ENCODE data around the gene NMRK2. TPM values are rescaled to one million over a fixed set of nuclear protein-coding genes. Genes with fewer than 3 reads are reported as not detected.
"Not testable (repeated sequence)": the region's sequence is repeated elsewhere in the genome, so short reads cannot be mapped to it uniquely, and the experiment has no call there.

Gene NMRK2
- total RNA-seq, 1 donor from 2014 or later, result 0.73 TPM

DNA sequence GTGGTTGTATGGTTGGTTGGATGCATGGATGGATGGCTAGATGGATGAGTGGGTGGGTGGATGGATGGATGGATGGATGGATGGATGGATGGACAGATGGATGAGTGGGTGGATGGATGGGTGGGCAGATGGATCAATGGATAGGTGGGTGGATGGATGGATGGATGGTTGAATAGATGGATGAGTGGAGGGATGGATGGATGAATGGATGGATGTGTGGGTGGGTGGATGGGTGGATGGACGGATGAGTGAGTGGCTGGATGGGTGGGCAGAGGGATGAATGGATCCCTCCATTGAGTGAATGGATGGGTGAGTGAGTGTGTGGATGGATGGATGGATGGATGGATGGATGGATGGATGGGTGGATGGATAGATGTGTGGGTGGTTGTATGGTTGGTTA lies 9.0 kb upstream of the NMRK2 start:
- no peaks in the 10 kb centered on the region for H3K4me1 ChIP-seq (ENCODE audit: insufficient read depth, low read length)
- no peak overlapping the region for H3K27ac Mint-ChIP-seq (ENCODE audit: unreplicated experiment)
- H3K9me3 ChIP-seq (ENCODE audit: insufficient read depth, low read depth, low read length), result peaks cover 9% of the 10 kb centered on the region
- H3K27me3 ChIP-seq (ENCODE audit: insufficient read depth, low read length), result no peaks in the 10 kb centered on the region
- H3K27ac ChIP-seq (ENCODE audit: low read depth, low read length), result no peak overlapping the region
- no peak overlapping the region for H3K4me2 ChIP-seq (ENCODE audit: low read length)
- no peak overlapping the region for H3K9ac ChIP-seq (ENCODE audit: low read length)
- H3K4me1 Mint-ChIP-seq (ENCODE audit: low read depth, unreplicated experiment), result no peaks in the 10 kb centered on the region
- H4K20me1 ChIP-seq (ENCODE audit: insufficient read depth, low read length), result no peaks in the 10 kb centered on the region
- DNase-seq (ENCODE audit: low read depth), result no peak
- no peak for TF ChIP-seq EZH2 (IDR thresholded peaks at IDR 0.05; ENCODE audit: insufficient read depth, low read length)
- TF ChIP-seq, protein P1, sequence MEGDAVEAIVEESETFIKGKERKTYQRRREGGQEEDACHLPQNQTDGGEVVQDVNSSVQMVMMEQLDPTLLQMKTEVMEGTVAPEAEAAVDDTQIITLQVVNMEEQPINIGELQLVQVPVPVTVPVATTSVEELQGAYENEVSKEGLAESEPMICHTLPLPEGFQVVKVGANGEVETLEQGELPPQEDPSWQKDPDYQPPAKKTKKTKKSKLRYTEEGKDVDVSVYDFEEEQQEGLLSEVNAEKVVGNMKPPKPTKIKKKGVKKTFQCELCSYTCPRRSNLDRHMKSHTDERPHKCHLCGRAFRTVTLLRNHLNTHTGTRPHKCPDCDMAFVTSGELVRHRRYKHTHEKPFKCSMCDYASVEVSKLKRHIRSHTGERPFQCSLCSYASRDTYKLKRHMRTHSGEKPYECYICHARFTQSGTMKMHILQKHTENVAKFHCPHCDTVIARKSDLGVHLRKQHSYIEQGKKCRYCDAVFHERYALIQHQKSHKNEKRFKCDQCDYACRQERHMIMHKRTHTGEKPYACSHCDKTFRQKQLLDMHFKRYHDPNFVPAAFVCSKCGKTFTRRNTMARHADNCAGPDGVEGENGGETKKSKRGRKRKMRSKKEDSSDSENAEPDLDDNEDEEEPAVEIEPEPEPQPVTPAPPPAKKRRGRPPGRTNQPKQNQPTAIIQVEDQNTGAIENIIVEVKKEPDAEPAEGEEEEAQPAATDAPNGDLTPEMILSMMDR (IDR thresholded peaks at IDR 0.05; ENCODE audit: insufficient read depth, low read depth, low read length), result no peak
- H3K36me3 ChIP-seq (ENCODE audit: insufficient read depth, low read length), result no peaks in the 10 kb centered on the region
- H3K4me3 ChIP-seq (ENCODE audit: insufficient read depth, low read depth, low read length), result no peak overlapping the region
- H3K9me3 Mint-ChIP-seq (ENCODE audit: unreplicated experiment), result peaks cover 11% of the 10 kb centered on the region
- no peak overlapping the region for H2AFZ ChIP-seq (ENCODE audit: low read depth, low read length)
- H3K79me2 ChIP-seq (ENCODE audit: insufficient read depth, low read length), result no peaks in the 10 kb centered on the region
- peaks cover 10% of the 10 kb centered on the region for H3K36me3 Mint-ChIP-seq (ENCODE audit: low read depth, unreplicated experiment)
- no peak for FAIRE-seq
- H3K4me3 Mint-ChIP-seq (ENCODE audit: unreplicated experiment), result no peak overlapping the region
- peaks cover 5% of the 10 kb centered on the region for H3K27me3 Mint-ChIP-seq (ENCODE audit: low read depth, unreplicated experiment)

DNA sequence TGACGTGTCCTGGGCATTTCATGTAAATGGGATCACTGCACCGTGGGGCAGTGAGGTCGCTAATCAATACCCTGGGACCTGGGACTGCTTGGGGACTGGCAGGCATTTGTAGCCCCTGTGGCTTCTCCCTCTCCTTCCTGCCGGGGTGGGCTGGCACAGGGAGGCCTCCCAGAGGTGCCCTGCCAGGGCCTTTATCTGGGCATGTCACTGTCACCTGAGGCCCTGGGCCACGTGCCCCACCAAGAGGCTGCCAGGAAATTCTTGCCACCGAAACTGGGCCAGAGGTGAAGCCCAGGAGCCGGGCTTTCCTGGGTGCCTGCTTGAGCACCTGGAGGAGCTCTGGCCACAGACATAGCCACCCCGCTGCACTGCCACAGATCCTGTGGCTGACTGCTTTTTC lies 1.8 kb upstream of the NMRK2 start:
- H2AFZ ChIP-seq (ENCODE audit: low read depth, low read length), result no peak overlapping the region
- H3K27me3 Mint-ChIP-seq (ENCODE audit: low read depth, unreplicated experiment), result peaks cover 18% of the 10 kb centered on the region
- DNase-seq (ENCODE audit: low read depth) (no peak), FAIRE-seq (no peak)
- no peaks in the 10 kb centered on the region for H3K4me1 ChIP-seq (ENCODE audit: insufficient read depth, low read length)
- H3K4me2 ChIP-seq (ENCODE audit: low read length), result no peak overlapping the region
- H4K20me1 ChIP-seq (ENCODE audit: insufficient read depth, low read length), result no peaks in the 10 kb centered on the region
- H3K36me3 ChIP-seq (ENCODE audit: insufficient read depth, low read length), result no peaks in the 10 kb centered on the region
- no peaks in the 10 kb centered on the region for H3K9me3 ChIP-seq (ENCODE audit: insufficient read depth, low read depth, low read length)
- no peaks in the 10 kb centered on the region for H3K9me3 Mint-ChIP-seq (ENCODE audit: unreplicated experiment)
- no peak overlapping the region for H3K9ac ChIP-seq (ENCODE audit: low read length)
- no peaks in the 10 kb centered on the region for H3K79me2 ChIP-seq (ENCODE audit: insufficient read depth, low read length)
- H3K4me3 ChIP-seq (ENCODE audit: insufficient read depth, low read depth, low read length), result no peak overlapping the region
- no peak overlapping the region for H3K4me3 Mint-ChIP-seq (ENCODE audit: unreplicated experiment)
- no peak overlapping the region for H3K27ac Mint-ChIP-seq (ENCODE audit: unreplicated experiment)
- no peak overlapping the region for H3K27ac ChIP-seq (ENCODE audit: low read depth, low read length)
- no peak for TF ChIP-seq EZH2 (IDR thresholded peaks at IDR 0.05; ENCODE audit: insufficient read depth, low read length)
- TF ChIP-seq, protein P1 (IDR thresholded peaks at IDR 0.05; ENCODE audit: insufficient read depth, low read depth, low read length), result no peak
- no peaks in the 10 kb centered on the region for H3K36me3 Mint-ChIP-seq (ENCODE audit: low read depth, unreplicated experiment)
- no peaks in the 10 kb centered on the region for H3K4me1 Mint-ChIP-seq (ENCODE audit: low read depth, unreplicated experiment)
- peaks cover 21% of the 10 kb centered on the region for H3K27me3 ChIP-seq (ENCODE audit: insufficient read depth, low read length)

DNA sequence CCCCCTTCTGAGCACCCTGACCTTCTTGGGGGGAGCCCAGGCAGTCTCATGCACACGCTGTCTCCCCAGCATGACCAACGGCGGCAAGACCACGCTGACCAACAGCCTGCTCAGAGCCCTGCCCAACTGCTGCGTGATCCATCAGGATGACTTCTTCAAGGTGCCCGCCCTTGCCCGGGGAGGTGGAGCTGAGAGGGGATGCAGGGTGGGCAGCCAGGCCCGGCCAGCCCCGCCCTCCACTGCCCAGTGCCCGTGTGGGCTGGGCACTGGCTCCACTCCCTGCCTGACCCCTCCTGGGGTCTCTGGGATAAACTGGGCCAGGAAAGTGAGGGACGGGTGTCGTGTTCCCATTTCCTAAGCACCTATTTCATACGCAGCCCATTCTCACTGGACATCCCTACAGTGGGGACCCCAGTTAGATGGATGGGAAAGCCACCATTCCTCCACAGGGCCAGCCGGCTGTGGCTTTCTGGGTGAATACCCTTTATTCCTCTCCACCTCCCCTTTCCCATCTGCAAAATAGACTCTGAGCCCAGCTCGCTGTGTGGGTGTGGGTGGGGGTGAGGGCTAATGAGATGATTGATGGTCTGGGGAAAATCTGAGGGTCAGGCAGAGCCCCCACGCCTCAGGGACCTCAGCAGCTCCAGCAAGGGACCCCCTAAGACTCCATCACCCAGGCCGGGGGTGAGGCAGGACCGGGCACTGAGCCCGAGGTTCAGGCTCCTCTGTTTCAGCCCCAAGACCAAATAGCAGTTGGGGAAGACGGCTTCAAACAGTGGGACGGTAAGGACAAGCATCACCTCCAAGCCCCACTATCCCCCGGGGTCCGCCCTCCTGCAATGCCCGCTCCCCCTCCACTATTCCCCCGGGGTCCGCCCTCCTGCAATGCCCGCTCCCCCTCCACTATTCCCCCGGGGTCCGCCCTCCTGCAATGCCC lies 3.9 kb downstream of the NMRK2 start:
- H3K4me1 ChIP-seq (ENCODE audit: insufficient read depth, low read length), result no peaks in the 10 kb centered on the region
- Mint-ChIP-seq H3K9me3 (ENCODE audit: unreplicated experiment) (no peaks in the 10 kb centered on the region), H3K27ac (ENCODE audit: unreplicated experiment) (no peak overlapping the region), H3K4me1 (ENCODE audit: low read depth, unreplicated experiment) (no peaks in the 10 kb centered on the region), H3K36me3 (ENCODE audit: low read depth, unreplicated experiment) (no peaks in the 10 kb centered on the region), H3K4me3 (ENCODE audit: unreplicated experiment) (no peak overlapping the region), H3K27me3 (ENCODE audit: low read depth, unreplicated experiment) (peaks cover 6% of the 10 kb centered on the region)
- no peak for DNase-seq (ENCODE audit: low read depth)
- H3K27me3 ChIP-seq (ENCODE audit: insufficient read depth, low read length), result peaks cover 16% of the 10 kb centered on the region
- TF ChIP-seq, protein P1 (IDR thresholded peaks at IDR 0.05; ENCODE audit: insufficient read depth, low read depth, low read length), result no peak
- no peak for TF ChIP-seq EZH2 (IDR thresholded peaks at IDR 0.05; ENCODE audit: insufficient read depth, low read length)
- H3K79me2 ChIP-seq (ENCODE audit: insufficient read depth, low read length), result no peaks in the 10 kb centered on the region
- H2AFZ ChIP-seq (ENCODE audit: low read depth, low read length), result no peak overlapping the region
- H3K4me2 ChIP-seq (ENCODE audit: low read length), result no peak overlapping the region
- no peak overlapping the region for H3K4me3 ChIP-seq (ENCODE audit: insufficient read depth, low read depth, low read length)
- H4K20me1 ChIP-seq (ENCODE audit: insufficient read depth, low read length), result no peaks in the 10 kb centered on the region
- H3K27ac ChIP-seq (ENCODE audit: low read depth, low read length), result no peak overlapping the region
- H3K36me3 ChIP-seq (ENCODE audit: insufficient read depth, low read length), result no peaks in the 10 kb centered on the region
- FAIRE-seq, result no peak
- H3K9me3 ChIP-seq (ENCODE audit: insufficient read depth, low read depth, low read length), result no peaks in the 10 kb centered on the region
- H3K9ac ChIP-seq (ENCODE audit: low read length), result no peak overlapping the region

DNA sequence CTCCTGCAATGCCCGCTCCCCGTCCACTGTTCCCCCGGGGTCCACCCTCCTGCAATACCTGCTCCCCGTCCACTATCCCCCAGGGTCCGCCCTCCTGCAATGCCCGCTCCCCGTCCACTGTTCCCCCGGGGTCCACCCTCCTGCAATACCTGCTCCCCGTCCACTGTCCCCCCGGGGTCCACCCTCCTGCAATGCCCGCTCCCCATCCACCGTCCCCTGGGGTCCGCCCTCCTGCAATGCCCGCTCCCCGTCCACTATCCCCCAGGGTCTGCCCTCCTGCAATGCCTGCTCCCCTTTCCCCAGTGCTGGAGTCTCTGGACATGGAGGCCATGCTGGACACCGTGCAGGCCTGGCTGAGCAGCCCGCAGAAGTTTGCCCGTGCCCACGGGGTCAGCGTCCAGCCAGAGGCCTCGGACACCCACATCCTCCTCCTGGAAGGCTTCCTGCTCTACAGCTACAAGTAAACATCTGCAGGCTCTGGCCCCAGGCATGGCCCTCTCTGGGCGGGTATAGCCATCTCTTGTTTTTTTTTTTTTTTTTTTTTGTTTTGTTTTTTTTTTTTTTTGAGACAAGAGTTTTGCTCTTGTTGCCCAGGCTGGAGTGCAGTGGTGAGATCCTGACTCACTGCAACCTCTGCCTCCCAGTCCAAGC lies 5.6 kb downstream of the NMRK2 start:
- not testable (repeated sequence) for H2AFZ ChIP-seq (ENCODE audit: low read depth, low read length); H3K9me3 Mint-ChIP-seq (ENCODE audit: unreplicated experiment); FAIRE-seq; H3K27me3 Mint-ChIP-seq (ENCODE audit: low read depth, unreplicated experiment); H3K4me3 Mint-ChIP-seq (ENCODE audit: unreplicated experiment); H3K36me3 ChIP-seq (ENCODE audit: insufficient read depth, low read length); H3K9ac ChIP-seq (ENCODE audit: low read length); H3K27ac ChIP-seq (ENCODE audit: low read depth, low read length); H4K20me1 ChIP-seq (ENCODE audit: insufficient read depth, low read length); H3K4me1 ChIP-seq (ENCODE audit: insufficient read depth, low read length); H3K79me2 ChIP-seq (ENCODE audit: insufficient read depth, low read length); H3K4me3 ChIP-seq (ENCODE audit: insufficient read depth, low read depth, low read length); H3K27ac Mint-ChIP-seq (ENCODE audit: unreplicated experiment); H3K36me3 Mint-ChIP-seq (ENCODE audit: low read depth, unreplicated experiment); DNase-seq (ENCODE audit: low read depth); H3K9me3 ChIP-seq (ENCODE audit: insufficient read depth, low read depth, low read length); H3K4me2 ChIP-seq (ENCODE audit: low read length); H3K4me1 Mint-ChIP-seq (ENCODE audit: low read depth, unreplicated experiment)
- peaks cover 13% of the 10 kb centered on the region for H3K27me3 ChIP-seq (ENCODE audit: insufficient read depth, low read length)

Data from astrocyte (in vitro differentiated cells and primary cell).